Progenitor cell of endocrine pancreas (in vitro differentiated cells): Measurements from ENCODE around the gene POU2F3. TPM values are rescaled to one million over a fixed set of nuclear protein-coding genes. Genes with fewer than 3 reads are reported as not detected.

Experiments used
- DNase-seq: peaks from one replicate; pipeline ENCODE4 v3.0.0; 2021; ENCODE audit warnings: low spot score; ENCODE audit not compliant: unreplicated experiment
- H3K27ac Mint-ChIP-seq: 2 replicates; pipeline ENCODE4 v1.8.0; 2021; ENCODE audit warnings: mild to moderate bottlenecking, moderate library complexity, mixed read lengths
- H3K27me3 Mint-ChIP-seq: 2 replicates; pipeline ENCODE4 v1.8.0; 2021; ENCODE audit warnings: mixed read lengths
- H3K36me3 Mint-ChIP-seq: 2 replicates; pipeline ENCODE4 v1.8.0; 2022; ENCODE audit warnings: mixed read lengths; ENCODE audit not compliant: insufficient read depth
- H3K4me1 Mint-ChIP-seq: 2 replicates; pipeline ENCODE4 v1.8.0; 2021; ENCODE audit warnings: low read depth, mixed read lengths
- H3K4me3 Mint-ChIP-seq: 2 replicates; pipeline ENCODE4 v1.8.0; 2021; ENCODE audit warnings: low read depth, mild to moderate bottlenecking, moderate library complexity, mixed read lengths
- H3K9me3 Mint-ChIP-seq: 2 replicates; pipeline ENCODE4 v1.8.0; 2021; ENCODE audit warnings: low read depth, mixed read lengths
- CTCF ChIP-seq: fragments of 200-600 bp; sonication (generic); IDR thresholded peaks from one replicate; pipeline ENCODE4 v1.5.0; 2021; ENCODE audit warnings: antibody characterized with exemption, mild to moderate bottlenecking; ENCODE audit not compliant: unreplicated experiment
- total RNA-seq: library from RNA; stranded (reverse); gene quantifications from 2 replicates; pipeline ENCODE4 v1.2.1, GENCODE V29; 2021

The POU2F3 gene
- total RNA-seq, 1 donor from 2014 or later = not detected

DNA sequence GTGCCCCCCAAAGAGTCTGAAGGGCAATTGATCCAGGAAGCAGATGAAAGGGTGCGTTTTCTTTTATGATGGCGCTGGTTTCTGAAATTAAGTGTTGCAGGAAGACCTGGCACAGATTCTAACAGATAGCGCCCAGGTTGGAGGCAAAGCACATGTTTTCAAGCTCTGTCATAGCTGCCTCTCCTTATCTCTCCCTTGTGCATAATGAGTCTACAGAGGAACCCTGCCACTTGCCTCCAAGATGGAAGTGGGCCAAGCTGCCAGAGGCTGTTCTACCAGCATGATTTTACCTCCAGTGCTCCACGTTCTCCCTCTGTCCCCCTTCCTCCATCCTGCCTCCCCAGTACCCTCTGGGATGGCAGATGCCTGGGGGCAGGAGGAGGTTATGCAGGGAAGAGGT is 55.2 kb downstream of the POU2F3 start:
- no peaks in the 10 kb centered on the region for H3K36me3 Mint-ChIP-seq

DNA sequence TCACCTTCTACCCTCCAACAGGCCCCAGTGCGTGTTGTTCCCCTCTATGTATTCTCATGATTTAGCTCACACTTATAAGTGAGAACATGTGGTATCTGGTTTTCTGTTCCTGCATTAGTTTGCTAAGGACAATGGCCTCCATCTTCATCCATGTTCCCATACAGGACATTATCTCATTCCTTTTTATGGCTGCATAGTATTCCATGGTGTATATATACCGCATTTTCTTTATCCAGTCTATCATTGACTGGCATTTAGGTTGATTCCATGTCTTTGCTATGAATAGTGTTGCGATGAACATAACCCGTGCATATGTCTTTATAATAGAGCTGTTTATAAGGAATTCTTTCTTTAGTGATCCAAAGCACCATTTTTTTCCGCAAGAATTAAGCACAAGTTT is 56.6 kb downstream of the POU2F3 start:
- Mint-ChIP-seq H3K4me3 (no peak overlapping the region), H3K4me1 (peaks cover under 1% of the 10 kb centered on the region), H3K9me3 (no peaks in the 10 kb centered on the region), H3K27ac (no peak overlapping the region), H3K36me3 (no peaks in the 10 kb centered on the region), H3K27me3 (peaks cover 38% of the 10 kb centered on the region)
- no peak for TF ChIP-seq CTCF
- no peak for DNase-seq

More for the DNA sequence above, 55.2 kb downstream of the POU2F3 start:
- H3K9me3 Mint-ChIP-seq = no peaks in the 10 kb centered on the region
- no peaks in the 10 kb centered on the region for H3K4me1 Mint-ChIP-seq
- no peak for DNase-seq
- peaks cover 41% of the 10 kb centered on the region for H3K27me3 Mint-ChIP-seq
- no peak overlapping the region for H3K27ac Mint-ChIP-seq
- H3K4me3 Mint-ChIP-seq = no peak overlapping the region
- no peak for TF ChIP-seq CTCF

DNA sequence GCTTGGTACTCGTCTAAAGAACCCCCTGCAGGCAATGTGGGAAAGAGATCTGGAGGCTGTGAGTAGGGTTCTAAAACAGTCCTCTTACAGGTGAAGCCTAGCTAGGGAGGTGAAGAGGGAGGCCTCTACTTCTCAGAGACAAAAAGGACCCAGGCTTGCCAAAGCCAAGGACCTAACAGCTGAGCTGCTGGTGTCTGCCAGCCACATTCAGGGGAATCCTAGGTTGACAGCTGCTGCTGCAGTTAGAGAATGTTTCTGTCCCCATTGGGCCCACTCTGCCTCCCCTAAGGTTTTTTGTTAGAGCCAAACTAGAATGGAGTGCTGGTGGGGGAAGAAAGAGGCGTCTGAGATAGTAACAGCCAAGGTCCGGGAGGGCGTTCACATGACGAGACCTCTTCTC is 58.5 kb downstream of the POU2F3 start:
- H3K27ac Mint-ChIP-seq = no peak overlapping the region
- TF ChIP-seq CTCF = no peak
- DNase-seq = no peak
- peaks cover 31% of the 10 kb centered on the region for H3K27me3 Mint-ChIP-seq
- no peaks in the 10 kb centered on the region for H3K36me3 Mint-ChIP-seq
- no peak overlapping the region for H3K4me3 Mint-ChIP-seq
- H3K4me1 Mint-ChIP-seq = peaks cover 7% of the 10 kb centered on the region
- H3K9me3 Mint-ChIP-seq = no peaks in the 10 kb centered on the region

GRCh38 chr11:120302001-120302805 is 62.3 kb downstream of the POU2F3 start:
- Mint-ChIP-seq H3K27ac (no peak overlapping the region), H3K4me1 (peaks cover 7% of the 10 kb centered on the region), H3K27me3 (peaks cover 26% of the 10 kb centered on the region), H3K4me3 (no peak overlapping the region), H3K36me3 (no peaks in the 10 kb centered on the region), H3K9me3 (no peaks in the 10 kb centered on the region)
- DNase-seq = no peak
- no peak for TF ChIP-seq CTCF

DNA sequence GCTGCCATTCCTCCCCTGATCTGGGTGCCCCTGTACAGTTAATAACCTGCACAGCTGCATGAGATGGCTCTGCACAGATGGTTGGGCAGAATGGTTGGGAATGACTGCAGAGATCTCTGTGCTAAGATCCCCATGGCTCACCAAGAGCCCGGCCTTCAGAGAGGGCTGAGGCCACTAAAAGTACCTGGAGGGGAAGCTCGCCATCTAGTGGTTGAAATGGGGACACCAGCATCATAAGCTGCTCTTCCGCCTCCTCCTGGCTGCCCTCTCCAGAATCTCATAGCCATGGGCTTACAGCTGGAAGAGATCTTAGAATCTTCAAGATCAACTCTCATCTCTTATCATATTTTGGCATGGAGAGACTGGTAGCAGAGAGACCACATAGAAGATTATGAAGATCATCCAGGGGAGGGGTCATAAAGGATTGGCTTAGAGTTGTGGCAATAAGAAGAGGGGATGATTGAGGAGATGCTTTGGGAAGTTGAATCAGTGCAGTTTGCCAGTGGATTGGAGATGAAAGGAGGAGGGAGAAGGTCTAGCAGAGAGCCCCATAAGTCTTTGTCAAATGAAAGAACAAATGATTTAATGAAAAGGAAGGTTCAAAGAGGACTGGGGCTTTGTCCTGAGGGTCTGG is 63.2 kb downstream of the POU2F3 start:
- Mint-ChIP-seq H3K4me1 (peaks cover 7% of the 10 kb centered on the region), H3K36me3 (no peaks in the 10 kb centered on the region), H3K27ac (no peak overlapping the region), H3K4me3 (no peak overlapping the region), H3K27me3 (peaks cover 23% of the 10 kb centered on the region), H3K9me3 (no peaks in the 10 kb centered on the region)
- peak; percentile 55 for DNase-seq
- peak; percentile 91 for TF ChIP-seq CTCF
